HG03139 (cell line): ENCODE results near the gene EPHB2.
"Not testable (repeated sequence)": the region's sequence is repeated elsewhere in the genome, so short reads cannot be mapped to it uniquely, and the experiment has no call there.

ENCODE experiments used
- ATAC-seq: cut with Tn5 transposase; IDR thresholded peaks from one replicate; pipeline ENCODE4 v1.9.1; 2021; ENCODE audit not compliant: unreplicated experiment

EPHB2 gene

DNA sequence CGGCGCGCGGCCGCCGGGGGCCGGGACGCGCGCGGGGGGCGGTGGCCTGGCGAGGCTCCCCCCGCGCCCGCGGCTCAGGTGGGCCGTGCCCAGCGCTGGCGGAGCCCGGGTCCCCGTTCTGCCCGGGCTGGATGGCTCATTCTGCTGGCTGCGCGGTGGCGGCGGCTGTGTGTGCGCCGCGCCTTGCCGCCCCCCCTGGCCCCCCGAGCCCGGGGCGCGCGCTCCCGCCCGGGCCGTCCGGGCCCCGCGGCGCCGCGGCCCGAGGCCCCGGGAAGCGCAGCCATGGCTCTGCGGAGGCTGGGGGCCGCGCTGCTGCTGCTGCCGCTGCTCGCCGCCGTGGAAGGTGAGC, at the start of gene EPHB2:
TSS of gene EPHB2 (plus strand) at position 139 of the 349 bp plus-strand sequence. CDS start at position 283, 144 bp downstream.
- no peak for ATAC-seq

DNA sequence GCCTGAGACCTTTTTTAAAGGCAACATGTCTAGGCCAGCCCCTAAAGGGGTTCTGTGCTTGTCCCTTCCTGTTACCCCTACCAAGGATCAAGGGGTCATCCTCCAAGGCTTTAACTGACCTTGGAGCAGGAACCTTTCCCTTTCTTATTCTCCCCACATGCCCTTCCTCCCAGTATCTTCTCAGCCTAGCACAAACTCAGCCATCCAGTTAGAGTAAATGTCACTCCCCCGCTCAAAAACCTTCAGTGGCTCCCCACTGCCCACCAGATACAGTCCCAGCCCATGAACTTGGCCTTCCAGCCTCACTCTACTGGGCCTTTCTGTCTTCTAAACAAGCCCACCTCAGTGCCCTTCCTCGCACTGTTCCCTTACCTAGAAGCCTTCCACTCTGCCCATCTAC, 48.8 kb upstream of the EPHB2 start:
- ATAC-seq, result no peak

DNA sequence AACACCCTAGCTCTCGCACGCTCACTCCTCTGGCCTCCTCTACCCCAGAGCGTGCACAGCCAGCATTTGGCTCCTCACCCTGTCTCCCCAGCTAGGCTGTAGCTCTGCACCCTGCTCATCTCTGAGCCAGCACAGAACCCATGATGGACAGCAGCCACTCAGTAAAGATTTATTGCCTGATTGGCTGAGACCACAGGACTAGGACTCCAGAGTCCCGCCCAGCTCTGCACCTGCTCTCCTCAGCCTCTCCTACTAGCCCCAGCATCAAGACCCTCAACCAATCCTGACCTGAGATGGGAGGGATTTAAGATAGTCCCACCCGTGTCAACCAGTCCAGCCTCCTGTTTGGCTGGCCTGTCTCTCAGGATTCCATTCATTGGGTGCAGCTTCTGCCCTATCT, 48.3 kb upstream of the EPHB2 start:
- ATAC-seq, result no peak

DNA sequence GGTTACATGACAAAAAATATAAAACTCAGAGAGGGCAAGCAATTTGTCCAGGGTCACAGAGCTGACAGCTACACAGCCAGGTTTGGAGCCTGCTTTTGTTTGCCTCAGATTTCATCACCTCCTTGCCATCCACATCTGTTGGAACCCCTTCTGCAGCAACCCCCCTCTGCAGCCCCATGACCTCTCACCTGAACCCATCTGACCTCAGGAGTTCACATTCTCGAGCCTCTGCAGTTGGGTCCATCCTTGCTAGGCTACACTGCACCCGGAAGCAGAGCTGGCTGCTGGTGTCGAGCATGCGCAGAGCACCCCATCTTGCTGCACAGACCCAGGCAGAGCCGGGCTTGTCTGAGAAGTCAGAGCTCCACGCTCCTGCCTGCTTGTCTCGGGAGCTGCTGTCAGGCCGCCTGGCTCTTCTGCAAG, 47.6 kb upstream of the EPHB2 start:
- no peak for ATAC-seq

DNA sequence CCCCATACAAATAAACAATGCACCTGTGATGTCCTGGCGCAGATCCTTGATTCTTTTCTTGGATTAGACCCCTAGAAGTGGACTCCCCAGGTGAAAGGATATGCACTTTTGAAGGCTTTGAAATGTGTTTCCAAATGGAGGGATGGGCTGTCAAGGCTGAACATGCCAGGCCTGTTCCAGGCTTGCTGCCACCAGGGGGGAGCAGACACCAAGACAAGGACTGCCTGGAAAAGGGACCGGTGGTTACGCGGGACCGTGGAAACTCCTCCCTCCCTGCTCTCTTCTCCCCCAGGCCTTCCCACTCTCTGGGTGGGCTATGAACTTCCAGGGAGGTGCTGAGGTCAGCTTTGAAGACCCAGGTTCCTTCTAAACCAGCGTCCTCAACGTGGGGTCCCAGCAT, 44.9 kb upstream of the EPHB2 start:
- no peak for ATAC-seq

DNA sequence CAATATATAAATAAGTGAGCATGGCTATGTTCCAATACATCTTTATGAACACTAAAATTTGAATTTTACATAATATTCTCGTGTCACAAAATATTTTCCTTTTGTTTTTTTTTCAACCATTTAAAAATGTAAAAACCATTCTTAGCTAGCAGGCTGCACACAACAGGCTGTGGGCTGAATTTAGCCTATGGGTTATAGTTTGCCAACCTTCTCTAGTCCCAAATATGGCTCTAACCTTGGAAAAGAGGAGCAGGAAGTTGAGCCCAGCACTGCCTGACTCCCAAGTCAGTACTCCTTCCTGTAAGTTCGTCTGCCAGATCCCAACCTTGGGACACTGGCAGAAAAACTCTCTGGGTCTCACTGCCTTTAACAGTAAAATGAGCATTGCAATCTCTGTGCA, 44.2 kb upstream of the EPHB2 start:
- ATAC-seq, result no peak

DNA sequence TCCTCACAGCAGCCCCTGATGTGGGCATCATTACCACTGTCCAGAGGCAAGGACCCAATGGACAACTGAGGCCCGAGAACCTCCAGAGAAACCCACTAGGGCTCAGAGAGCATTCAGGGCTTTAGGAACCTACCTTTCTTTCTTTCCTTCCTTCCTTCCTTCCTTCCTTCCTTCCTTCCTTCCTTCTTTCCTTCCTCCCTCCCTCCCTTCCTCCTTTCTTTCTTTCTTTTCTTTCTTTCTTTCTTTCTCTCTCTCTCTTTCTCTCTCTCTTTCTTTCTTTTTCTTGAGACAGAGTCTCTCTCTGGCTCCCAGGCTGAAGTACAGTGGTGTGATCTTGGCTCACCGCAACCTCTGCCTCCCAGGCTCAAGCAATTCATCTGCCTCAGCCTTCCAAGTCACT, 41.8 kb upstream of the EPHB2 start:
- ATAC-seq, result not testable (repeated sequence)

DNA sequence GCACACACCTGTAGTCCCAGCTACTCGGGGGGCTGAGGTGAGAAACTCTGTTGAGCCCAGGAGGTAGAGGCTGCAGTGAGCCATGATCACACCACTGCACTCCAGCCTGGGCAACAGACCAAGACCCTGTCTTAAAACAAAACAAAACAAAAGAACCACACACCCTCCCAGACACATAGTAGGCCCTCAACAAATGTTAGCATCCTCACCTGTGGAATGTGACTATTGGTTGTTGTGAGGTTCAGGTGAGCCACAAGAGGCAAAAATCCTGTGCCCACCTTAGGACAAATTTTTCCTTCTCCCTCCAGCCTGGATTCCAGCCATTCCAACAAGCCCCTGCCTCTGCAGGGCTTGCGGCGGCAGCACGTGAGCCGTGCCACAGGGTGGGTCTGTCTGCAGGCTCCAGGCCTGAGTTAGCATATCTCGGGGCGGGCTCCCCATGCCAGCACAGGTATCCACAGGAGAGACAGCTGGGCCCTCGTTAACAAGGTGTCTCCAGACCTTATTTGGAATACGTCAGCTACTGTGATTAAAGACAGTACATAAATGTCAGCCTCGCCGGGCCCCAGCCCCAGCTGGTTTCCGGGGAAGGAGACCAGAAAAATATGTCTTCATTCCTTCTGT, 40.2 kb upstream of the EPHB2 start:
- no peak for ATAC-seq

DNA sequence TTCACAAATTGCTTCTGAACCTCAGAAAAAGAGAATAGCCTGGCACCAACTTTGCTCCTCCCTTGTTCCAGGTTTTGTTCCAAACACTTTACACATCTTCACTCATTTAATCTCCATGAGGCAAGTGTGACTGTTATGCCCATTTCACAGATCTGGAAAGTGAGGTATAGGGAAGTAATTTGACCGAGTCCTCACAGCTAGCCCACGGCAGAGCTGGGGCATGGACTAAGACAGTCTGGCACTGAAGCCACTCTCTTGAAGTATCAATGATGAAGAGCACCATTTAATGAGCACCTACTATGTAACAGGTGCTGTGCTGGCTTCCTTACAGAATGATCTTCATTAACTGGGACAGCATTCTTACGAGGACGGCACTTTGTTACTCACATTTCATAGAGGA, 38.6 kb upstream of the EPHB2 start:
- no peak for ATAC-seq

DNA sequence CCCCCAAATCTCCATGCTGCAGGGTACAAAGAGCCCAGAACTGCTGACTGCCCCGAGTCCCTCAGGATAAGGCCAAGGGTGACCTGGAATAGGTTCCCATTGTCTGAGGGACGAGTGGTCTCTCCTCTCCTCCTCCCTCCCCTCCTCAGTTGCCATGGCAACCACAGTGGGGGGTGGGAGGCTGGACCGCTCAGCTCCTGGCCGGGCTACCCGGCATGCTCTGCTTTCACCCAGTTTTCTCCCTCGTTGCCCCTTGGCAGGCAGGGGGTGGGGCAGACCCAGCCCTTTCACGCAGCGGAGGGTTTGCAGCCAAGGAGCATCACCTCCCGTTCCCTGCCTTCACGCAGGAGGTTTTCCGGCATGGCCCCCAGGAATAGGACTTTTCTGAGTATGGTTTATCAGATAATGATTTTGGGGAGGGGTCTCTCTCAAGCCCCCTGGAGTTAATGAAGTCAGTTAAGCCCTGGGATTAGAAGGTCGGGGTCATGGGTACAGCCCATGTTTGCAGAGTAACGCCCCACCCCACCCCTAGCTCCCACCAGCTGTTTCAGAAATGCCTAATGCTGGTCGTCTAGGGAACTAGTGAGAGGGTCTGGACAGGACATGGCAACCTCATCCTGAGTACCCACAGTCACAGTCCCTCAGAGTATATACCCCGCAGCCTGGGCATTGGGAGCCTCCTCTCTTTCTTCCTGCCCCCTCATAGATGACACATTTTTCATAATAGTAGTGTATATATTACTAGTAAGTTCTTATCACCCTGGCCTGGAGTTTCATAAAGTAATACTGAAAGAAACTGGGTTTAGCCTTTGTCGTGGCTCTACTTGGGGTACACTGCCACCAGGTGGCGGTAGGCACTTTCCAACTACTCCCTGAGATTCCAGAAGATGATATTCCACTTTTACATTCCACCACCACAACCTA, 36.9 kb upstream of the EPHB2 start:
- no peak for ATAC-seq

DNA sequence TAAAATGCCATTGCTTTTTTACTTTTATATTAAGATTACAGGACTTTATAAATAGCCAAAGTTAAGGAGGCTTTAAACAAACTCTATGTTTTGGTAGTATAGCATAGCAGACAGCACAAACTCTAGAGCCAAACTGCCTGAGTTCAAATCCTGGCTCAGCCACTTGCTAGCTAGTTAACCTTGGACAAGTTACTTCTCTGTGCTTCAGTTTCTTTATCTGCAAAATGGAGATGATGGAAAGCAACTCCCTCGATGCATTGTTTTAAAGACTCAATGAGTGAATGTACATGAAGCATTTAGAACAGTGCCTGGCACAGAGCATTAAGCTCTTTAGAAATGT, 36.3 kb upstream of the EPHB2 start:
- ATAC-seq, result no peak

DNA sequence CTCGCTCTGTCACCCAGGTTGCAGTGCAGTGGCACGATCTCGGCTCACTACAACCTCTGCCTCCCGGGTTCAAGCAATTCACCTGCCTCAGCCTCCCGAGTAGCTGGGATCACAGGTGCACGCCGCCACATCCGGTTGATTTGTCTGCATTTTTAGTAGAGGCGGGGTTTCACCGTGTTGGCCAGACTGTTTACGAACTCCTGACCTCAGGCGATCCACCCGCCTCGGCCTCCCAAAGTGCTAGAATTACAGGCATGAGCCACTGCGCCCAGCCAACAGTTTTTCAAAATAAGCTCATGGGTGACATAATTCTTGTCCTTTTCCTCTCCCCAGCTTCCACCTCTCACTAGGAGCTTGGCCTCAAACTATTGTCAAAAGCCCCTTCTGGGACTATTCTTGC, 34.5 kb upstream of the EPHB2 start:
- not testable (repeated sequence) for ATAC-seq

DNA sequence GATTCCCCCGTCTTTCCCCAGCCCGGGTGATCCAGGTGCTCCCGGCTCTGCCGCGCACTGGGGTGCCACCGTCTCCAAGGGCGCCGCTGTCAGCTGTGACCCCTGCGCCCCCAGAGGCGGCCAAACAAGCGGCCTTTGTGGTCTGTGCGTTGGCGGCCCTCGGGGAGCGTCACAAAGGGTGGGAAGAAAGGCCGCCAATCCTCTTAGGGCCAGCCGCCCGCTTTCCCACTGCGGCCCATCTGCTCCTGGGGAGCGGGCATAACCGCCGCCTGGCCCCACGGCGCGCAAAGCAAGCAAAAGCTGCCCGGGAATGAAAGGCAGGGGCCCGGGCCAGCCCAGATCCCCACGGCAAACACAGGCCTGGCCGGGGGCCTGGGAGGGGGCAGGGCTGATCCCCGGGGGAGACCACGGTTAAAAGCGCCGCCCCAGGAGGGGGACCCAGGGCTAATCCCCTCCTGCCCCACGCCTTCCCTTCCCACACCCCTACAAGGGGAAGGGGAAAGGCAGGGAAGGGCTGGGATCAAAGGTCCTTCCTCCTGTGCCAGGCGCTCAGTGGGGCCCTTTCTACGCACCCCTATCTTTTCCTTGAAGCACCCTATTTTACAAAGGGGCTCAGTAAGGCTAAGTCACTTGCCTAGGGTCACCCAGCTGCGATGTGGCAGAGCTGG, 33.6 kb upstream of the EPHB2 start:
- ATAC-seq, result no peak

DNA sequence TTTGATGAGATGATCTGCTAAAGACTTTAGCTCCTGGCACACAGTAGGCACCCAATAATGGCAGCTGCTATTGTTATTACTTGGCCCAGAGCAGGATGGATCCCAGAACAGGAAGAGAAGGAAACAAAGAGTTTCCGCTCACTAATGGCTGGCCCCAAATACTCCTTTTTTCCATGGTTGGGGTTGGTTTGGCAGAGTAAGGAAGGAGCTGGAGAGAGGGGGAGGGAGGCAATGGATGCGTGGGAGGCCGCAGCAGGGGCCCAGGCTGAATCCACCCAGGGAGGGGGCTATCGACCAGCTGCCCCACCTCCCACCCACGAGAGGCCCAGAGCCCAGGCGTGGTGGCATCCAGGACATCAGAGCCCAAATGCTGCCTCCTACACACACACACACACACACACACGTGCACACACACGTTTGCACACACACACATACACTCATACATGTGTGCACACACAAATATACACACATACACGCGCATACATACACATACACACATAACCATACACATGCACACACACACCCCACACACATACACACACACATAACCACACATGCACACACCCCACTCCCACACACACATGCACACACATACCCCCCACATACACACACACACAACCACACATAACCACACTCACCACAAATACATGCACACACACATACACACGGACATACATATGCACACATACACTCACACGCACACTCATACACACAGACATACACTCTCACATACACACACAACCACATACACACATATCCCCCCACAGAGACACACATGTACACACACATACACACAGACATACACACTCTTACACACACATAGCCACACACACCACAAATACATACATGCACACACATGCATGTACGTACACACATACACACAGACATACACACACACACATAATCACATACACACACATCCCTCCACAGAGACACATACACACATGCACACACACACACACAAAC, 32.4 kb upstream of the EPHB2 start:
- no peak for ATAC-seq

DNA sequence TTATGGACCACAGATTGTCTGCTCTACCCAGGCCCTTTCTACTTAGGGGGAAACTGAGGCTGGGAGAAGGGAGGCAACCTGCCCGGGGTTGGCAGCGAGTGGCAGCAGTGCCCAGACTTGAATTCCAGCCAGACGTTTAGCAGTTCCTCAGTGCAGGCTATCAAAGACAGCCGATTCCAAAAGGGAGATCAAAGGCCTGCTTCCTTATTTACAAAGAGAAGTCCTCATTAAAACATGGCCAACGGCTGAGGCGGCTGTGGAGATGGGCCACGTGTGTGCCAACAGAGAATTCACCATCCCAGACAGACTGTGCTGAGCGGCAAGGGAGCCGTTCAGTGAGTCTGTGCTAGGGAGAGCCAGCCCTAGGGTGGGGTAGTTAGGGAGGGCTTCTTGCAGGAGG, 29.9 kb upstream of the EPHB2 start:
- no peak for ATAC-seq

DNA sequence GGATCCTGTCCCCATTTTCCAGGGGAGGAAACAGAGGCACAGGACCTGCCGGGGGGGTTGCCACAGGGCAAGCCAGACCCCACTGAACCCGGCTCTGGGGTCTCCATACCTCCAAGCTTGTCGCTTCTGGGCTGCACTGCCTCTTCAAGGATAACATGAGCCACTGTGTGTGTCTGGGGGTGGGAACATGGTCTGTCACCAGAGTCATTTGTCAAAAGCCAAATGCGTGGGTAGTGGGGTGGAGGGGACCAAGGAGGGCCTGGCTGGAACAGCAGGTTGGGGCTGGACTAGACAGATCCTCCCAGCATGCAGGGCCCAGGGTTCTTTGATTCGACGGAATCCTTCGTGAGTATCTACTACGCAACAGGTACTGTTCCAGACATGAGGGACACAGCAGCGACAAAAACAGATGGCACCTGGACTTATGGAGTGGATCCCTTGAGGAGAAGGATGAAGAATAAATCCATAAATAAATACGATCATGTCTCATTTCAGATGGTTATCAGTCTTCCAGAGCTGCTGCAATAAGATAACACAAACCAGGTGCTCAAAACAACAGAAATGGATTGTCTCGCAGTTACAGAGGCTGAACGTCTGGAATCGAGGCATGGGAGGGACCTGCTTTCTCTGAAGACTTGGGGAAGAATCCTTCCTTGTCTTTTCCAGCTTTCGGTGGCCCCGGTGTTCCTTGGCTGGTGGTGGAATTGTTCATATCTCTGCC, 28.9 kb upstream of the EPHB2 start:
- no peak for ATAC-seq

DNA sequence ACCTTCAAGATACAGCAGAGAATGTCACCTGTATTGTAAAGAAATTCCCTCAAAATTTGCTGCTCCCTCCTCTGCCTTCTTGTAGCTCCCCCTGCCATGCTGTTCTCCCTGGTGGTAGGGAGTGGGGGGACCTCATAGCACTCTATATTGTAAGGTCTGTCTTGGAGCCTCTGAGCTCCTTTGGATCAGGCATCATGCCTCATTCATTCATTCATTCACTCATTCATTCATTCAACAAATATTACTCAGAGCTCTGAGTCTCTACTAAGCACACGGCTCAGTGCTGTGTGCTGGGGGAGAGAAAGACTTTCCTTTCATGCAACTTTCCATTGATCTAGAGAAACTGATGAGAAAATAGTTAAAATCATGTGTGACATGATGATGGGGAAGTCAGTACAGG, 27.1 kb upstream of the EPHB2 start:
- ATAC-seq, result no peak

DNA sequence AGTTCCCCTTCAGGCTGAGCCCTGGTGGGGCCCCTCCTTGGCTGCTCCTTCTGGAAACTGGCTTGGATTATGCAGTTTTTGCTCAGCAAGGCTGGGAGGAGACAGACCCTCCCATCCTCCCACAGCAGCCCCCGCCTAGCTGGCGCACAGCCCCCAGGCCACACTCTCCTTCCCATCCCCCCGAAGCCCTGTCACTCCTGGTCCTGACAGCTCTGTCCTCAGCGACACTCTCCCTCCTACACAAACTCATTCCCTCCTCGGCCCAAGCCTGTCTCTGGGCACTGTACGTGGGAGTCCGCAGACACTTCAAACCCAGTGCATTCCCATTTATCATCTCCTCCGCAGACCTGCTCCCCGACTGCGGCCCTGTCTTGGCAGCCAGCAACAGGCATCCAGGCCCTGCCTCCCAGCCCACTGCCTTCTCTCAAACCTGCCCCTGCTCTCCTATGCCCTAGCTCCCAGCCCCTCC, 25.0 kb upstream of the EPHB2 start:
- ATAC-seq, result no peak

DNA sequence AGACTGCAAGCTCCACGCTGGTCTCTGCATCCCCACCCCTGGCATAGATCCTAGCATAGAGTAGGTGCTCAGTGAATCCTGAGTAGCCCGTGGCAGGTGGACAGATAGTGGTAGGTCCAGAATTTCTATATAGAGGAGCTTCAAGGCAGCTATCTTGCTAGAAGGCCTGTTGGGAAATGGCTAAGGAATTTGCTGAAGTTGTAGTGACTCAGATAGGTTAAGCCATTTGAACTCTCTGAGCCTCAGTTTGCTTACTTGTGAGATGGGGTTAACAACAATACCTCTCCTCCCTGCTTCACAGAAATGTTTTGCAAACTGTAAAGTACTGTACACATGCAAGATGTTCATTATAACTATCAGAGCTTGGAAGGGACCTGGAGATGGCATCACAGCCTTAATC, 23.4 kb upstream of the EPHB2 start:
- ATAC-seq, result no peak

DNA sequence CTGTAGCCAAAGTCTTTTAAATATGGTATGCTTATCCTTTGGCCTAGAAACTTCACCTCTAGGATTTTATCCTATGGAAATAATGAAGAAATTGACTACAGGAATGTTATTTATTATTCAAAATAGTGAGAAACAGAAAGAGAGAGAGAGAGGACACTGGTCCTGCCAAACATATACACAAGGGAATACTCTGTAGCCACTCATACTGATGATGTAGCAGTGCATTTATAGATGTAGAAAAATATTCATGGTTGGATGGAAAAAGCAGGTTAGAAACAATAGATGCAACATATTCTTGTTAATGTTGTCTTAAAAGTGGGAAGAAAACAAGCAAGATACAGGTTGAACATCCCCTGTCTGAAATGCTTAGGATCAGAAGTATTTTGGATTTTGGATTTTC, 22.2 kb upstream of the EPHB2 start:
- ATAC-seq, result no peak
